ENCODE measurements around the gene FARS2. TPM values are rescaled to one million over a fixed set of nuclear protein-coding genes. Genes with fewer than 3 reads are reported as not detected.

The FARS2 gene
- total and polyA plus RNA-seq, 2 of the 13 experiments (the other 11 are each of a cell fraction or from before 2014, with no cell fraction given): 15.4 to 26.0 TPM

- no peak for TF ChIP-seq CCAR2 (optimal IDR thresholded peaks at IDR 0.05; ENCODE audit: low read depth, low read length)
- TF ChIP-seq SP5 (CRISPR knock-in tag; IDR thresholded peaks at IDR 0.05; ENCODE audit: borderline replicate concordance, low read depth): no peak
- no peak for TF ChIP-seq NBN (conservative IDR thresholded peaks at IDR 0.05)
- no peak for TF ChIP-seq SMYD3 (CRISPR knock-in tag; IDR thresholded peaks at IDR 0.05)
Observed at GRCh38 chr6:5522147-5522546, 260.8 kb downstream of the FARS2 start (continued).

- Histone ChIP-seq H3K4me2 (ENCODE audit: low read depth, low read length) (no peak overlapping the region), H2AFZ (ENCODE audit: low read length) (no peak overlapping the region), H3K79me2 (ENCODE audit: insufficient read depth, low read length) (no peaks in the 10 kb centered on the region), H3K27ac (ENCODE audit: extremely low read length, insufficient read depth, low read length) (no peak overlapping the region), H3K4me3 (replicated peaks in 1 of 3; ENCODE audit: insufficient read depth in 1 of 3, low read depth in 2 of 3, low read length in 3 of 3) (no peak overlapping the region), H3K9ac (ENCODE audit: insufficient read depth, low read depth, low read length) (no peak overlapping the region), H3K36me3 (replicated peaks in 1 of 2; ENCODE audit: control insufficient read depth in 1 of 2, insufficient read depth in 2 of 2, low read length in 2 of 2) (no peaks in the 10 kb centered on the region), H3K4me1 (ENCODE audit: insufficient read depth, low read length) (no peaks in the 10 kb centered on the region), H3K27me3 (ENCODE audit: control insufficient read depth in 1 of 2, insufficient read depth in 2 of 2, low read length in 2 of 2) (no peaks in the 10 kb centered on the region), H4K20me1 (ENCODE audit: insufficient read depth, low read length) (no peaks in the 10 kb centered on the region), H3K9me3 (ENCODE audit: low read length) (no peaks in the 10 kb centered on the region)
- WGBS (ENCODE audit: low lambda C conversion rate): 95% methylated on average over 2 of the region's 2 CpGs
- BruUV-seq (replicated peaks): no TSS peak
- POLR2A ChIA-PET: no interaction called here
- ATAC-seq: no peak
- in situ Hi-C loops (cut with HindIII; ENCODE audit: extremely low pct_ligation_motif_present, low pct_unique_long_range_greater_than_20kb): no loop called here
- intact Hi-C loops (cut with micrococcal nuclease; ENCODE audit: unreplicated experiment): no loop called here
- TF ChIP-seq THAP7 (CRISPR knock-in tag; IDR thresholded peaks at IDR 0.05) (no peak), JUNB (CRISPR knock-in tag; IDR thresholded peaks at IDR 0.05; ENCODE audit: borderline replicate concordance) (no peak), CC2D1A (CRISPR knock-in tag; IDR thresholded peaks at IDR 0.05) (no peak), ZNF660 (CRISPR knock-in tag; IDR thresholded peaks at IDR 0.05; ENCODE audit: borderline replicate concordance, low read depth) (no peak), ZNF12 (CRISPR knock-in tag; IDR thresholded peaks at IDR 0.05) (no peak), SOX13 (IDR thresholded peaks at IDR 0.05) (no peak), SOX13 (CRISPR knock-in tag; conservative IDR thresholded peaks at IDR 0.05 in 1 of 2, IDR thresholded peaks at IDR 0.05 in 1 of 2) (no peak), HOMEZ (CRISPR knock-in tag; IDR thresholded peaks at IDR 0.05; ENCODE audit: low read depth) (no peak), ZBTB8A (CRISPR knock-in tag; IDR thresholded peaks at IDR 0.05; ENCODE audit: borderline replicate concordance, low read depth) (no peak), TSC22D2 (CRISPR knock-in tag; IDR thresholded peaks at IDR 0.05; ENCODE audit: borderline replicate concordance) (no peak), RBM22 (optimal IDR thresholded peaks at IDR 0.05; ENCODE audit: low read length) (no peak), HHEX (CRISPR knock-in tag; IDR thresholded peaks at IDR 0.05) (no peak), MEF2D (CRISPR knock-in tag; IDR thresholded peaks at IDR 0.05) (no peak), ZNF510 (CRISPR knock-in tag; IDR thresholded peaks at IDR 0.05; ENCODE audit: low read depth) (no peak)
- TF ChIP-seq, protein P1, sequence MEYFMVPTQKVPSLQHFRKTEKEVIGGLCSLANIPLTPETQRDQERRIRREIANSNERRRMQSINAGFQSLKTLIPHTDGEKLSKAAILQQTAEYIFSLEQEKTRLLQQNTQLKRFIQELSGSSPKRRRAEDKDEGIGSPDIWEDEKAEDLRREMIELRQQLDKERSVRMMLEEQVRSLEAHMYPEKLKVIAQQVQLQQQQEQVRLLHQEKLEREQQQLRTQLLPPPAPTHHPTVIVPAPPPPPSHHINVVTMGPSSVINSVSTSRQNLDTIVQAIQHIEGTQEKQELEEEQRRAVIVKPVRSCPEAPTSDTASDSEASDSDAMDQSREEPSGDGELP (IDR thresholded peaks at IDR 0.05; ENCODE audit: borderline replicate concordance, low read depth): no peak
- DNase-seq (ENCODE audit: low spot score): no peak
- FAIRE-seq: no peak
- CTCF ChIA-PET (ENCODE audit: low intra/inter-chr PET ratio, low total read pairs): no interaction called here
Observed at GRCh38 chr6:5524110-5524509, 262.8 kb downstream of the FARS2 start.

Data from HepG2 (cell line).